HG03469 (cell line): ENCODE data around the gene SNRPD3.
"Not testable (repeated sequence)": the region's sequence is repeated elsewhere in the genome, so short reads cannot be mapped to it uniquely, and the experiment has no call there.

Source experiments
- ATAC-seq: cut with Tn5 transposase; IDR thresholded peaks from one replicate; pipeline ENCODE4 v1.9.1; 2021; ENCODE audit warnings: mild to moderate bottlenecking, moderate library complexity, moderate number of reproducible peaks; ENCODE audit not compliant: unreplicated experiment

SNRPD3 gene

GRCh38 chr22:24530968-24531367 lies 24.8 kb upstream of the SNRPD3 start:
- not testable (repeated sequence) for ATAC-seq

DNA sequence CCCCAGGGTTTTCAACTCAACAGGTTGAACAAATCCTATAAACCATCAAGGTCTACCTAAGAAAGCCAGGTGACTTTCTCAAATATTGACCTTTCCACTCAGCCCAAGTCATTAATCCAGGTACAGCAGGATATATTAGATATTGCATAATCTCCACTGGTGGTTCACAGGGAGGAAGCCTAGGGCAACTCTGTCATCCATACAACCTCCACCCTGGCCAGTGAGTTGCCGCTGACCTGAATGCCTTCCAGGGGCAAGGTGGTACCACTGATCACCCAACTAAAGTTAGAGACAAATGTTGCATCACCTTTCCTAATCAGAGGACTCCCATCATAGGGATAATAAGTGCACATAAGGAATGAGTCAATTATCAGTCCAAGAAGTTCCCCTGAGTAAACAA lies 23.7 kb upstream of the SNRPD3 start:
- ATAC-seq = no peak

- ATAC-seq = no peak
Measured at GRCh38 chr22:24535348-24535747, 20.5 kb upstream of the SNRPD3 start.

DNA sequence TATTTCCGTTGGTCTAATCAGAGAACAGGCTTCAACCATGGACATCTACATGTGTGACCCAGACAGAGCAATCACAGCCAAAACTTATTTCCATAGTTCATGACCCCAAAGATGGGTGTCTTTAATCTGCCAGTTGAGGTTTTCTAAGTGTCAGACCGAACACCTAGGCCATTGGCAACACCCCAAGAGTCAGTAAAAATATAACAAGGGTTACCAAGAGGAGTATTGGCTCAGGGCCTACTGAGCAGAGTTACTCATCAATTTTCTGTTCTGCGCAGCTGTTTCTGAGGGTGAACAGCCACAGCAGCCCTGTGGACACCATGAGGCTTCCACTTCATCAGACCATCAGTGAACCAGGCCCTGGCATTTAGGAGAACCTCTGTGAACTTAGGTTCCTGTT lies 19.7 kb upstream of the SNRPD3 start:
- no peak for ATAC-seq

- no peak for ATAC-seq
Measured at GRCh38 chr22:24540470-24540869, 15.3 kb upstream of the SNRPD3 start.

DNA sequence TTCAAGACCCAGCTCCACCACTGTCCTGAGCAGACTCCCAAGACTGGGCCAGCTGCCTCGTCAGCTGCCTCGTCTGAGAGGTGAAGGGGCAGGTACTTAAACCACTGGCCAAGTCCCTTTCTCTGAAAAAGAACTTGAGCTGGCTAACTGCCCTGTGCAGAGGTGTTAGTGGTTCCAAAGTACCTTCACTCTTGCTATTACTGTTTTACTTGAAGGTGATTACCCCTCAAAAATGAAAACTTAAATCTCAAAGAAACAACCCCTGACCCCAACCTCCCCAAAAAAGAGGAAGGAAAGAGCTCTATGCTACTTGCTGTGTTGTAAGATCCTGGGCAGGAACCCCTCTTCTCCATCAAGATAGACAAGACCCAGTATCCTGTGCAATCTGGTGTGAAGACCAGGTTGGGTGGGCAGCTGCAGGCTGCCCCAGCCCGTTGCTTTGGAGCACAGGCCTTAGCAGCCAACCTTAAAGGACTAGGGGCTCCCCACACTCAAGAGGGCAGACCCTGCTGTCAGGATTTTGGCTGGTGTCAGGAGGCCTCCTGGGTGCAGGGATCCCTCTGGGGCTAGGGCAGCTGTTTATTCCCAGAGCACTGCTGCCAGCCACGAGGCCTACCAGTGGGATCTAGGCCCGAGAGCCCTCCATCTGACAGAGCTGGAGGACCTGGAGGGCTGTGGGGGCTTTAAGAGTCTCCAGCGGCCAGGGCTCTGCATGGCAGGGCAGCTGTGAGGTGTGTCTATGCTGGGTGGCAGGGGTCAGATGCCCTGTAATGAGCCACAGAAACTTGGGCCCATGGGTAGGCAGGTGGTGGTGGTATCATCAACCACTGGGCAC lies 13.9 kb upstream of the SNRPD3 start:
- no peak for ATAC-seq

DNA sequence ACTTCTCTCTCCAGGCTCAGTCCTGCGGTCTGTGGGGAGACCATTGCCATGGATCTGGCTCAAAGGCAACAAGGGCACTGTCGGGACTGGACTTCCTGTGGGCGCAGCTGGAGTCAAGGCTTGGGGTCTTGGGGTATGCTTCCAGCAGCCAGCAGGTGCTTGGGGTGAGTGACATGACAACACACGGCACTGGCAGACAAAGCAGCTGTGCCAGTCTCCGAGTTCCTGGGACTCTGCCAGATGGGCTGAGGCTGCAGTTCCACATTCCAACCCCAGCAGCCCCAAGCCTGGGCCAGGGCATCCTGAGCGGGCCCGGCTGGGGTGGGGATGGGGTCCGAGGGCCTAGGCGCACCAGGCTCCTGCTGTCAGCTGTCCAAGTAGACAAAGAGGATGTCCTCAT lies 13.2 kb upstream of the SNRPD3 start:
- ATAC-seq = no peak

DNA sequence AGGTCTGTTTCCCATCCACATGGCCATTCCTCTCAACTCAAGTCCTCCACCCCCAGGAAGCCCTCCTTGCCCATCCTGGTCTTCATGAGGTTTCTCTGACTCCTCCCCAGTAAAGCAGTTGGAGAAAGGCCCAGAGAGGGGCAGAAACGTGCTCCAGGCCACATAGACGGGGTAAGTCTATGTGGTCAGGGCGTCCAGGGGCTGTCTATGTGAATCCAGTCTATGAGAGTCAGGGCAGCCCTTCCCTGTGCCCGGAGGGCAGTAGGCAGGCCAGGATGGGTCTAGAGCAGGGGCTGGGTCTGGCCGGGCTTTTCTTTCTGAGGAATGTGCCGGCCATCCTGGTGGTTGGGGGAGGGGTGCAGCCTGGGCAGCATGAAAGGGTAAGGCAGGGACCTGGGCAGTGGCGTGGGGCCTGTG lies 12.6 kb upstream of the SNRPD3 start:
- ATAC-seq = no peak

GRCh38 chr22:24543679-24544243 lies 12.0 kb upstream of the SNRPD3 start:
- no peak for ATAC-seq

- no peak for ATAC-seq
Measured at GRCh38 chr22:24548812-24549211, 7.0 kb upstream of the SNRPD3 start.

DNA sequence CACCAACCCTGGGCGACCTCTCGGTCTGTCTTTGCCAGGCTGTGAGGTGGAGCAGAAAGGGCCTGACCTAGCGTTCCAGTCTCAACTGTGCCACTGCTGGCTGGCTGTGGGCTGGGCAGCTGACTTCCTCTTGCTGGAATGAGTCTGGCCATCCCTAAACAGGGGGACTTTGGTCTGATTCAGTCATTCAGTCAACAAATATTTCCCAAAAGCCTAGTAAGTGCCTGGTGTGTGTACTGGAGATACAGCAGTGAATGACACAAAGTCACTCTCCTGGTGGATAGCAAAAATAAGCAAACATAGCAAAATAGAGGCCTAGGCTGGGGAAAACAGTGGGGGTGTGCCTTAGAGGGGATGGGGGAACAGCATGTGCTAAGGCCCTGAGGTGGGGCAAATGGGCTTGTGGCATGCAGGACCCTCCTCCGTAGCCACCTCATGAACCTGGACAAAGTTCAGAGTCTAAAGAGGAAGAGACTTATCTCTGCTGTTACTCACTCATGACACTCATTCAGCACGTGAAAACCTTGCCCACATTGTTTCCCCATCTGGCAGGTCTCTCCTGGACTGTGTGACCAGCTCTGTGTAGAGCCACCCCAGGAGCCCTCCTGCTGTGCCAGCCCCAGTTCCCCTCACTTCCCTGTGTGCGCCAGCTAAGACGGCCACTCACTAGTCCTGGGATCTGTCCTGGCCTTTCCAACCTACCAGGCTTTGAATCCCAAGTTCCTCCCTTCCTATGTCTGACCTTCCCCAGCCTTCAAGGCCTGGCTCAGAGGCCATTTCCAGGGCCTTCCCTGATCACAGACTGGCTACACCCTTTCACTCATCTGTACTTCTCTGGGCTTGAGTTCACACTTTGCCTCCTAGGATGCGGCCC lies 5.5 kb upstream of the SNRPD3 start:
- ATAC-seq = no peak

GRCh38 chr22:24550902-24551435 lies 4.8 kb upstream of the SNRPD3 start:
- no peak for ATAC-seq

DNA sequence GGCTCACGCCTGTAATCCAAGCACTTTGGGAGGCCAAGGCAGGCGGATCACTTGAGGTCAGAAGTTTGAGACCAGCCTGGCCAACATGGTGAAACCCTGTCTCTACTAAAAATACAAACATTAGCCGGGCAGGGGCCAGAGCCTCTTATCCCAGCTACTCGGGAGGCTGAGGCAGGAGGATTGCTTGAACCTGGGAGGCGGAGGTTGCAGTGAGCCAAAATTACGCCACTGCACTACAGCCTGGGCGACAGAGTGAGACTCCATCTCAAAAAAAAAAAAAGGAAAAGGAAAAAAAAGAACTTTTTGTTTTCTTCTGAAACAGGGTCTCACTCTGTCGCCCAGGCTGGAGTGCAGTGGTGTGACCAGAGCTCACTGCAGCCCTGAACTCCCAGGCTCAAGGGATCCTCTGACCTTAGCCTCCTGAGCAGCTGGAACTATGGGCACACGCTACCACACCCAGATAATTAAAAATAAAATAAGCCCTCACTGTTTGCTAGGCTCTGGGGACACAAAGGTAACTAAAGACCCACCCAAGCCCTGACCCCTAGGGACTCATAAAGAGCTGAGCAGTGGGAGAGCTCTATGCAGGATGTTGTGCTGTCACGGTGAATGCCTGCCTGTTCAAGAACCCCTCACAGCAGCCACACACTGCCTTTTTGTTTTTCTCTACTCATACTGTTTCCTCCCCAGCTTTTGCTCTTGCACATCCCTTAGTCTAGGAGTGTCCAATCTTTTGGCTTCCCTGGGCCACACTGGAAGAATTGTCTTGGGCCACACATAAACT lies 3.1 kb upstream of the SNRPD3 start:
- ATAC-seq = not testable (repeated sequence)

- ATAC-seq = no peak
Measured at GRCh38 chr22:24553597-24554312, 2.0 kb upstream of the SNRPD3 start.

GRCh38 chr22:24554313-24555164 lies 1.3 kb upstream of the SNRPD3 start, which contains the start of gene GUCD1:
Gene GUCD1 (minus strand): TSS chr22:24555138. CDS start chr22:24554991, 147 bp downstream.
- ATAC-seq = peak; percentile 4

DNA sequence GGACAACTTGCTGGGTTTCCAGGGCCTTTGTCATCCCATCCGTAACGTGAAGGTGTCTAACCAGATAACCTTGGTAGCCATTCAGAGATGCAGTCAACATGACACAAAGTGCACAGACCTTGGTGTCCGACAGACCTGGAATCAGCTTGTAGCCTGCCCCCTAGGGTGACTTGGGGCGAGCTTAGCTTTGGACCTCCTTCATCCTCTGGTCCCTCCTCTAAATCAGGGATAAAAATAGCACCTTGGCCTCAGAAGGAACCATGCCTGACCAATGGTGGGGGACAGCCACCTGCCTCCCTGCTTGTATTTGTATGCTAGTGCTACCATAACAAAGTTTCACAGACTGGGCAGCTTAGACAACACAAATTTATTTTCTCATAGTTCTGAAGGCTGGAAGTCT lies 3.7 kb downstream of the SNRPD3 start:
- no peak for ATAC-seq

DNA sequence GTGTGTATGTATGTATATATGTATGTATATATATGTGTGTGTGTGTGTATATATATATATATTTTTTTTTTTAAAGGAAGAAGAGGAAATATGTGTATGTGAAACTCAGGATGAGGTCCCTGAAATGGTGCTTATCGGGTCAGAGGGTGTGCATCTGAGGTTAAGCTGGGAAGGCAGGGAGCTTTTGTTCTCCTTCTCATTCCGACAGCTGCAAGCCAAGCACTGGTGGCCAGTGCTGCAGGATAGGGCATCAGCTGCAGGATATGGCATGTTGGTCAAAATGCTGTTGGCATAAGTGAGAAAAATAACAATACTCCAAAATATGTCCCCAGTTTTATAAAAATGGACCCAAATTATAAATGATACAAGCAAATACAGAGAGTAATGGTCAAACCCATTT lies 7.4 kb downstream of the SNRPD3 start:
- ATAC-seq = no peak

- ATAC-seq = no peak
Measured at GRCh38 chr22:24564376-24565058, 8.7 kb downstream of the SNRPD3 start.
